SK-N-SH (cell line): ENCODE results near the gene AJM1. TPM values are rescaled to one million over a fixed set of nuclear protein-coding genes. Genes with fewer than 3 reads are reported as not detected.
"Not testable (repeated sequence)": the region's sequence is repeated elsewhere in the genome, so short reads cannot be mapped to it uniquely, and the experiment has no call there.

Experiments used
- CTCF ChIA-PET: fragments of 300-600, 350-600 bp; formaldehyde crosslinking; extraction: SDS; loops from one replicate; lab custom pipeline; 2021; lab: Yijun Ruan, JAX
- POLR2A ChIA-PET: fragments of 350-600 bp; sonication (Branson Sonifier 250); formaldehyde crosslinking; extraction: SDS; loops from one replicate; lab custom pipeline; 2020; ENCODE audit warnings: antibody characterized with exemption, inconsistent platforms; lab: Yijun Ruan, JAX
- DNase-seq: peaks from one replicate; pipeline ENCODE4 v3.0.0; 2012
- H2AFZ ChIP-seq: fragments of 200-600 bp; sonication (generic); 2 replicates; pipeline ENCODE4 v1.8.1; 2016; ENCODE audit warnings: antibody characterized with exemption, mild to moderate bottlenecking, low read depth
- H3F3A ChIP-seq: fragments of 200-600 bp; sonication (generic); replicated peaks from 2 replicates; pipeline ENCODE3; 2016; ENCODE audit warnings: antibody characterized with exemption, mild to moderate bottlenecking; ENCODE audit not compliant: insufficient read depth
- H3K27ac ChIP-seq, 2 experiments: fragments of 200-500 bp in 1 of 2; fragments of 200-600 bp in 1 of 2; sonication (Bioruptor generic) in 1 of 2; sonication (generic), shearing (Covaris generic) in 1 of 2; 2 replicates each; pipeline versions ENCODE4 v1.5.1 to v1.6.1; 2014 to 2016; ENCODE audit warnings: low read depth in 2 of 2, inconsistent platforms in 1 of 2, low read length in 1 of 2, mild to moderate bottlenecking in 1 of 2, mixed read lengths in 1 of 2
- H3K27me3 ChIP-seq: fragments of 200-600 bp; sonication (generic), shearing (Covaris generic); 2 replicates; pipeline ENCODE4 v1.6.1; 2016; ENCODE audit warnings: mixed run types; ENCODE audit not compliant: insufficient read depth
- H3K36me3 ChIP-seq, 2 experiments: fragments of 200-500 bp in 1 of 2; fragments of 200-600 bp in 1 of 2; sonication (Bioruptor generic) in 1 of 2; sonication (generic) in 1 of 2; replicated peaks in 1 of 2; 2 replicates each; pipeline versions ENCODE3 to v1.5.1; 2014 to 2016; ENCODE audit warnings: low read length in 1 of 2, mild to moderate bottlenecking in 1 of 2; ENCODE audit not compliant: insufficient read depth in 2 of 2, control insufficient read depth in 1 of 2
- H3K4me1 ChIP-seq, 2 experiments: fragments of 200-500 bp in 1 of 2; fragments of 200-600 bp in 1 of 2; sonication (Bioruptor generic) in 1 of 2; sonication (generic), shearing (Covaris generic) in 1 of 2; 2 replicates each; pipeline versions ENCODE4 v1.5.1 to v1.6.1; 2014 to 2016; ENCODE audit warnings: low read depth in 1 of 2, low read length in 1 of 2, mixed run types in 1 of 2; ENCODE audit not compliant: insufficient read depth in 2 of 2, control insufficient read depth in 1 of 2
- H3K4me2 ChIP-seq: fragments of 200-600 bp; sonication (generic), shearing (Covaris generic); 2 replicates; pipeline ENCODE4 v1.6.1; 2017; ENCODE audit warnings: mixed run types
- H3K4me3 ChIP-seq, 2 experiments: fragments of 200-500 bp in 1 of 2; fragments of 200-600 bp in 1 of 2; sonication (Bioruptor generic) in 1 of 2; sonication (generic), shearing (Covaris generic) in 1 of 2; 2 replicates each; pipeline versions ENCODE4 v1.5.1 to v1.8.1; 2014 to 2016; ENCODE audit warnings: low read depth in 2 of 2, inconsistent platforms in 1 of 2, low read length in 1 of 2, mild to moderate bottlenecking in 1 of 2, mixed read lengths in 1 of 2, moderate library complexity in 1 of 2
- H3K79me2 ChIP-seq: fragments of 200-600 bp; sonication (generic); 2 replicates; pipeline ENCODE4 v1.8.1; 2017; ENCODE audit warnings: mild to moderate bottlenecking; ENCODE audit not compliant: insufficient read depth
- H3K9ac ChIP-seq: fragments of 200-600 bp; sonication (generic); 2 replicates; pipeline ENCODE4 v1.6.1; 2017; ENCODE audit warnings: mixed run types
- H3K9me2 ChIP-seq: fragments of 200-600 bp; sonication (generic); 2 replicates; pipeline ENCODE4 v1.6.1; 2017; ENCODE audit warnings: mixed run types
- H3K9me3 ChIP-seq: fragments of 200-600 bp; sonication (generic); 2 replicates; pipeline ENCODE4 v1.6.1; 2017; ENCODE audit warnings: mixed run types, mild to moderate bottlenecking, moderate library complexity
- H4K20me1 ChIP-seq: fragments of 200-600 bp; sonication (generic); 2 replicates; pipeline ENCODE4 v1.6.1; 2017; ENCODE audit warnings: mild to moderate bottlenecking, mixed run types; ENCODE audit not compliant: insufficient read depth
- SIN3A ChIP-seq: IDR thresholded peaks from 2 replicates; pipeline ENCODE4 v1.6.1; 2012; ENCODE audit warnings: low read depth, mild to moderate bottlenecking, low read length, moderate library complexity, borderline replicate concordance
- TEAD4 ChIP-seq: IDR thresholded peaks from 2 replicates; pipeline ENCODE4 v1.4.0; 2012; ENCODE audit warnings: mild to moderate bottlenecking, borderline replicate concordance; ENCODE audit not compliant: insufficient read depth
- YY1 ChIP-seq: IDR thresholded peaks from 2 replicates; pipeline ENCODE4 v1.4.0; 2012; ENCODE audit warnings: low read depth, mild to moderate bottlenecking
- WGBS: methylation state at CpG from one replicate; pipeline ENCODE4 v1.1.6; 2017; ENCODE audit warnings: low lambda C conversion rate; 5-methylcytosine and 5-hydroxymethylcytosine counted together
- polyA plus RNA-seq, 3 experiments: library from polyadenylated mRNA; depleted of rRNA; stranded (reverse); fragments of >200 nt; gene quantifications; 2 replicates each; pipeline ENCODE4 v1.2.3, GENCODE V29; 2012
- TF ChIP-seq, protein P1 (sequence below): IDR thresholded peaks from 2 replicates; pipeline ENCODE4 v1.6.1; 2012; ENCODE audit warnings: mild to moderate bottlenecking, low read depth, low read length, moderate library complexity
- TF ChIP-seq, protein P2 (sequence below): IDR thresholded peaks from 2 replicates; pipeline ENCODE4 v1.4.0; 2012; ENCODE audit warnings: low read depth

Gene AJM1
- polyA plus RNA-seq, 1 of the 3 experiments (the other 2 are of a cell fraction), result 2.4 TPM

DNA sequence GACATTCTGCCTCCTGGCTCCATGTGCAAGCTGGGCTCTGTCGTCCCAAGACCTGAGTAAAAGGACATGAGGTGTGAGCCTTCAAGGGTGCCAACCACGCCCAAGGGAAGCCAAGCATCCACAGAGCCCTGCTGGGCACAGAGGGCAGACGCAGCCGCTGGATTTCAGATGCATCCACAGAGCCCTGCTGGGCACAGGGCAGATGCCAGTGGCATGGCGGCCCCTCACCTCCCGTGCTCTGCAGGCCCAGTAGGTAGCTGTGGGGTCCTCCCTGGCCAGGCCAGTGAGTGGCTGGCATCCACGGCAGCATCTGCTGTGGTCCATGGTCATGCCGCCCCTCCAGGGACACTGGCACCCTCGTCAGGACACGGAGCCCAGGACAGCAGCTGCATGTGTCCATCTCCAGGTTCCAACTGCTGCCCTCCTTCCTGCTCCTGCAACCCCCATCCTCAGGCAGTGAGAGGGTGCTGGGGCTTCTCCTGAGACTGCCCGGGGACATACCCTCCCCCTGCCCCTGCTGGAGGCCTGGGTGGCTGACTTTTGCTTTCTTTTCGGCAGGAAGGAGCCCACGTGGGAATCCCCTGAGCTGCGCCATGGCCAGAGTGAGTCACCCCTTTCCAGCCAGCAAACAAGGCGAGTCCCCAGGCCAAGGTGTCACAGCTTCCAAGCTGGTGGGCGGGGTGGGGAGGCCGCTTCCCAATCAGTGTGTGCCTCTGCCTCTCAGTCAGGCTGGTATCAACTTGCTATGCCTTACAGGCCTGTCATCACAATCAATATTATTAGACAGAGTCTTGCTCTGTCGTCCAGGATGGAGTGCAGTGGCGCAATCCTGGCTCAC, 40.0 kb downstream of the AJM1 start (continued):
- TF ChIP-seq, protein P1, sequence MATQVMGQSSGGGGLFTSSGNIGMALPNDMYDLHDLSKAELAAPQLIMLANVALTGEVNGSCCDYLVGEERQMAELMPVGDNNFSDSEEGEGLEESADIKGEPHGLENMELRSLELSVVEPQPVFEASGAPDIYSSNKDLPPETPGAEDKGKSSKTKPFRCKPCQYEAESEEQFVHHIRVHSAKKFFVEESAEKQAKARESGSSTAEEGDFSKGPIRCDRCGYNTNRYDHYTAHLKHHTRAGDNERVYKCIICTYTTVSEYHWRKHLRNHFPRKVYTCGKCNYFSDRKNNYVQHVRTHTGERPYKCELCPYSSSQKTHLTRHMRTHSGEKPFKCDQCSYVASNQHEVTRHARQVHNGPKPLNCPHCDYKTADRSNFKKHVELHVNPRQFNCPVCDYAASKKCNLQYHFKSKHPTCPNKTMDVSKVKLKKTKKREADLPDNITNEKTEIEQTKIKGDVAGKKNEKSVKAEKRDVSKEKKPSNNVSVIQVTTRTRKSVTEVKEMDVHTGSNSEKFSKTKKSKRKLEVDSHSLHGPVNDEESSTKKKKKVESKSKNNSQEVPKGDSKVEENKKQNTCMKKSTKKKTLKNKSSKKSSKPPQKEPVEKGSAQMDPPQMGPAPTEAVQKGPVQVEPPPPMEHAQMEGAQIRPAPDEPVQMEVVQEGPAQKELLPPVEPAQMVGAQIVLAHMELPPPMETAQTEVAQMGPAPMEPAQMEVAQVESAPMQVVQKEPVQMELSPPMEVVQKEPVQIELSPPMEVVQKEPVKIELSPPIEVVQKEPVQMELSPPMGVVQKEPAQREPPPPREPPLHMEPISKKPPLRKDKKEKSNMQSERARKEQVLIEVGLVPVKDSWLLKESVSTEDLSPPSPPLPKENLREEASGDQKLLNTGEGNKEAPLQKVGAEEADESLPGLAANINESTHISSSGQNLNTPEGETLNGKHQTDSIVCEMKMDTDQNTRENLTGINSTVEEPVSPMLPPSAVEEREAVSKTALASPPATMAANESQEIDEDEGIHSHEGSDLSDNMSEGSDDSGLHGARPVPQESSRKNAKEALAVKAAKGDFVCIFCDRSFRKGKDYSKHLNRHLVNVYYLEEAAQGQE, result no peak
- TF ChIP-seq, protein P2, sequence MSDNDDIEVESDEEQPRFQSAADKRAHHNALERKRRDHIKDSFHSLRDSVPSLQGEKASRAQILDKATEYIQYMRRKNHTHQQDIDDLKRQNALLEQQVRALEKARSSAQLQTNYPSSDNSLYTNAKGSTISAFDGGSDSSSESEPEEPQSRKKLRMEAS, result peak; percentile 89
- no peak for TF ChIP-seq TEAD4
- TF ChIP-seq YY1, result peak; percentile 48; the same call in 1 of the 2 replicates
- TF ChIP-seq SIN3A, result 0 out of 2 replicates have a peak, but pooled peaks have one; percentile 43

DNA sequence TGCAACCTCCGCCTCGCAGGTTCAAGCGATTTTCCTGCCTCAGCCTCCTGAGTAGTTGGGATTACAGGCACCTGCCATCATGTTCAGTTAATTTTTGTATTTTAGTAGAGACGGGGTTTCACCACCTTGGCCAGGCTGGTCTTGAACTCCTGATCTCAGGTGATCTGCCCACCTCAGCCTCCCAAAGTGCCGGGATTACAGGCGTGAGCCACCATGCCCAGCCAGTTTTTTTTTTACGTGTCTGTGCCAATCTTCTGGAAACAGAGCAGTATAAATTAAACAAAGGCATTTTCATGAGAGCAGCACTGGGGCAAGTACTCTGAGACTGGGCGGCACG, 40.6 kb downstream of the AJM1 start:
- not testable (repeated sequence) for H3K4me2 ChIP-seq
- peaks cover 13% of the 10 kb centered on the region for H3K79me2 ChIP-seq
- 77% methylated on average over 9 of the region's 9 CpGs for WGBS

DNA sequence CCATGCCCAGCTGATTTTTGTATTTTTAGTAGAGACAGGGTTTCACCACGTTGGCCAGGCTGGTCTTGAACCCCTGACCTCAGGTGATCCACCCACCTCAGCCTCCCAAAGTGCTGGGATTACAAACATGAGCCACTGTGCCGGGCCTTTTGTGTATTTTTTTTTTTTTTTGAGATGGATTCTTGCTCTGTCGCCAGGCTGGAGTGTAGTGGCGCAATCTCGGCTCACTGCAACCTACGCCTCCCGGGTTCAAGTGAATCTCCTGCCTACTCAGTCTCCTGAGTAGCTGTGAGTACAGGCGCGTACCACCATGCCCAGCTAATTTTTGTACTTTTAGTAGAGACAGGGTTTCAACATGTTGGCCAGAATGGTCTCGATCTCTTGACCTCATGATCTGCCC, 41.4 kb downstream of the AJM1 start:
- H4K20me1 ChIP-seq, H3F3A ChIP-seq, H3K27ac ChIP-seq, H3K9ac ChIP-seq, H3K4me1 ChIP-seq, POLR2A ChIA-PET, H3K27me3 ChIP-seq, H3K9me3 ChIP-seq, DNase-seq, H3K36me3 ChIP-seq, H2AFZ ChIP-seq, H3K4me3 ChIP-seq, H3K9me2 ChIP-seq, H3K4me2 ChIP-seq: not testable (repeated sequence)
- CTCF ChIA-PET, result interaction anchor here (1.6 to 1.8 kb wide), 2 partner anchors 11 to 40 kb away, joined by 4 to 5 read pairs; no protein-coding TSS in a partner anchor
- WGBS, result 88% methylated on average over 10 of the region's 10 CpGs
- peaks cover 20% of the 10 kb centered on the region for H3K79me2 ChIP-seq

More for the DNA sequence above, 40.6 kb downstream of the AJM1 start:
- peak overlapping the region; percentile 18; the same call in 1 of the 2 replicates for H2AFZ ChIP-seq
- H3K9me3 ChIP-seq, DNase-seq, H3K4me1 ChIP-seq, H4K20me1 ChIP-seq, H3F3A ChIP-seq, H3K9ac ChIP-seq, H3K36me3 ChIP-seq, H3K27me3 ChIP-seq, POLR2A ChIA-PET, H3K4me3 ChIP-seq, H3K27ac ChIP-seq, H3K9me2 ChIP-seq: not testable (repeated sequence)
- CTCF ChIA-PET, result interaction anchor here (0.6 to 1.8 kb wide), 4 partner anchors 10 to 41 kb away, joined by 3 to 5 read pairs (median 4); partner anchors contain the start of gene AJM1
